ENCODE measurements around the gene NRG3. TPM values are rescaled to one million over a fixed set of nuclear protein-coding genes. Genes with fewer than 3 reads are reported as not detected.

Gene NRG3
- total RNA-seq, 2 experiments from 2014 or later: not detected

DNA sequence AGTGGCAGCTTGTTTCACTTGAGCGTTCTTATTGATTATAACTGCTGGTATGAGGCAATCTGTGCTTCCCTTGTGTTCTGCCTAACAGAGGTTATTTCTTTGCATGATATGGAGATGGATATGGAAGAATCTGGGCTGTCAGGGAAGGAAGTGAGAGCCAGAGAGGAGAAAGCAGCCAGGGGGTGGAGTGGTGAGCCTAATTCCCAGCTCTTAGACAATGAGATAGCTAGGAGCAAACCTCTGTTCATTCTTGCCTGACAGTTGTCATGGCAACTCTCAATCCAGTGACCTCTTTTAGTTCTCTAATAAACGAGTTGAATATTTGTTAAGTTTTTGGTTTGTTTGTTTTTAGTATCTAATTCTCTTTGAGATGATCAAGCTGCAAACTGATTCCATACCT, 214.3 kb downstream of the NRG3 start:
- no peaks in the 10 kb centered on the region for H3K9me3 ChIP-seq (ENCODE audit: low read length)
- ChIA-PET POLR2A (no interaction called here), CTCF (ENCODE audit: unreplicated experiment) (no interaction called here)
- H3K79me2 ChIP-seq (ENCODE audit: insufficient read depth, low read depth, low read length): no peaks in the 10 kb centered on the region
- intact Hi-C loops (cut with micrococcal nuclease; ENCODE audit: unreplicated experiment): no loop called here
- no peak overlapping the region for H3K4me3 ChIP-seq (ENCODE audit: low read depth, low read length, poor library complexity, severe bottlenecking)
- DNase-seq (ENCODE audit: low spot score): no peak
- no peaks in the 10 kb centered on the region for H4K20me1 ChIP-seq (ENCODE audit: insufficient read depth, low read length)
- H3K9me2 ChIP-seq (ENCODE audit: insufficient read depth, low read length): no peaks in the 10 kb centered on the region
- no peak overlapping the region for H2AFZ ChIP-seq (ENCODE audit: low read length)
- H3K4me1 ChIP-seq (ENCODE audit: insufficient read depth, low read length, poor library complexity, severe bottlenecking): no peaks in the 10 kb centered on the region
- H3K36me3 ChIP-seq (ENCODE audit: insufficient read depth, low read length): no peaks in the 10 kb centered on the region
- no peak overlapping the region for H3K4me2 ChIP-seq (ENCODE audit: low read length)
- BruUV-seq (replicated peaks): no TSS peak
- TF ChIP-seq, protein P1, sequence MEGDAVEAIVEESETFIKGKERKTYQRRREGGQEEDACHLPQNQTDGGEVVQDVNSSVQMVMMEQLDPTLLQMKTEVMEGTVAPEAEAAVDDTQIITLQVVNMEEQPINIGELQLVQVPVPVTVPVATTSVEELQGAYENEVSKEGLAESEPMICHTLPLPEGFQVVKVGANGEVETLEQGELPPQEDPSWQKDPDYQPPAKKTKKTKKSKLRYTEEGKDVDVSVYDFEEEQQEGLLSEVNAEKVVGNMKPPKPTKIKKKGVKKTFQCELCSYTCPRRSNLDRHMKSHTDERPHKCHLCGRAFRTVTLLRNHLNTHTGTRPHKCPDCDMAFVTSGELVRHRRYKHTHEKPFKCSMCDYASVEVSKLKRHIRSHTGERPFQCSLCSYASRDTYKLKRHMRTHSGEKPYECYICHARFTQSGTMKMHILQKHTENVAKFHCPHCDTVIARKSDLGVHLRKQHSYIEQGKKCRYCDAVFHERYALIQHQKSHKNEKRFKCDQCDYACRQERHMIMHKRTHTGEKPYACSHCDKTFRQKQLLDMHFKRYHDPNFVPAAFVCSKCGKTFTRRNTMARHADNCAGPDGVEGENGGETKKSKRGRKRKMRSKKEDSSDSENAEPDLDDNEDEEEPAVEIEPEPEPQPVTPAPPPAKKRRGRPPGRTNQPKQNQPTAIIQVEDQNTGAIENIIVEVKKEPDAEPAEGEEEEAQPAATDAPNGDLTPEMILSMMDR (conservative IDR thresholded peaks at IDR 0.05; ENCODE audit: low read length): no peak
- no peak for TF ChIP-seq EZH2phosphoT487 (IDR thresholded peaks at IDR 0.05; ENCODE audit: borderline replicate concordance, low read depth, low read length)
- no peak overlapping the region for H3K27ac ChIP-seq (ENCODE audit: low read depth, low read length, poor library complexity, severe bottlenecking)

DNA sequence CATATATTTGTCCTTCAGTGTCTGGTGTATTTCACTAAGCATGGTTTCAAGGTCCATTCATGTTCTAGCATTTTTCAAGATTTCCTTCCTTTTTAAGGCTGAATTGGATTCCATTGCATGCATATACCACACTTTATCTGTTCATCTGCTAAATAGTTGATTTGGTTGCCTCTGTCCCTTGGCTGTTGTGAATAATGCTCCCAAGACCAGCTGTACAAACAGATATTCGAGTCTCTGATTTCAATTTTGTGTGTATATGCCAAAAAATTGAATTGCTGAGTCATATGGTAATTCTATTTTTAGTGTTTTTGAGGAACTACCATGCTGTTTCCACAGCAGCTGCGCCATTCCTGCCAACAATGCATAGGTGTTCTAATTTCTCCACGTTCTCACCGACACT, 216.4 kb downstream of the NRG3 start:
- BruUV-seq (replicated peaks): no TSS peak
- H3K4me3 ChIP-seq (ENCODE audit: low read depth, low read length, poor library complexity, severe bottlenecking): no peak overlapping the region
- H3K36me3 ChIP-seq (ENCODE audit: insufficient read depth, low read length): no peaks in the 10 kb centered on the region
- H3K9me2 ChIP-seq (ENCODE audit: insufficient read depth, low read length): no peaks in the 10 kb centered on the region
- intact Hi-C loops (cut with micrococcal nuclease; ENCODE audit: unreplicated experiment): no loop called here
- H2AFZ ChIP-seq (ENCODE audit: low read length): no peak overlapping the region
- no peaks in the 10 kb centered on the region for H3K79me2 ChIP-seq (ENCODE audit: insufficient read depth, low read depth, low read length)
- H3K27ac ChIP-seq (ENCODE audit: low read depth, low read length, poor library complexity, severe bottlenecking): no peak overlapping the region
- TF ChIP-seq, protein P1 (conservative IDR thresholded peaks at IDR 0.05; ENCODE audit: low read length): no peak
- no peak for TF ChIP-seq EZH2phosphoT487 (IDR thresholded peaks at IDR 0.05; ENCODE audit: borderline replicate concordance, low read depth, low read length)
- H4K20me1 ChIP-seq (ENCODE audit: insufficient read depth, low read length): no peaks in the 10 kb centered on the region
- no peak overlapping the region for H3K4me2 ChIP-seq (ENCODE audit: low read length)
- ChIA-PET CTCF (ENCODE audit: unreplicated experiment) (no interaction called here), POLR2A (no interaction called here)
- DNase-seq (ENCODE audit: low spot score): no peak
- H3K9me3 ChIP-seq (ENCODE audit: low read length): no peaks in the 10 kb centered on the region
- H3K4me1 ChIP-seq (ENCODE audit: insufficient read depth, low read length, poor library complexity, severe bottlenecking): no peaks in the 10 kb centered on the region

DNA sequence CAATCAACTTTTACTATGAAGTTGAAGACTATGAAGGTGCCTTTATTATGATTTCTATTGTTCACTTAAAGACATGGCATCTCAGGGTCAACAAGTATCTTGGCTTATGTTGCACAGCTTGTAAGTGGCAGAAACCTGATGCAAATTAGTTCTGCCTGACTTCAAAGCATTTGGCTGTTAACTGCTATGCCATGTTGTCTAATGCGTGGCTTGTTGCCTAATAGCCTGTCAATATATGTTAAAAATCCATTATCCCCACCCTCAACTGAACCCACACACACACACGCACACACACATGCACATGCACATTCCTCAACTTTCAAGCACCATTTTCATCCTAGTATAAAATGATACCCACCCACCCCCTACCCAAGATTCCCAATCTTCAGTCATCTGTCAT, 217.1 kb downstream of the NRG3 start:
- DNase-seq (ENCODE audit: low spot score): no peak
- no peak overlapping the region for H3K4me3 ChIP-seq (ENCODE audit: low read depth, low read length, poor library complexity, severe bottlenecking)
- no peaks in the 10 kb centered on the region for H3K9me3 ChIP-seq (ENCODE audit: low read length)
- no peak for TF ChIP-seq EZH2phosphoT487 (IDR thresholded peaks at IDR 0.05; ENCODE audit: borderline replicate concordance, low read depth, low read length)
- TF ChIP-seq, protein P1 (conservative IDR thresholded peaks at IDR 0.05; ENCODE audit: low read length): no peak
- H3K9me2 ChIP-seq (ENCODE audit: insufficient read depth, low read length): no peaks in the 10 kb centered on the region
- no peaks in the 10 kb centered on the region for H4K20me1 ChIP-seq (ENCODE audit: insufficient read depth, low read length)
- H2AFZ ChIP-seq (ENCODE audit: low read length): no peak overlapping the region
- CTCF ChIA-PET (ENCODE audit: unreplicated experiment): no interaction called here
- H3K4me2 ChIP-seq (ENCODE audit: low read length): no peak overlapping the region
- H3K36me3 ChIP-seq (ENCODE audit: insufficient read depth, low read length): no peaks in the 10 kb centered on the region
- POLR2A ChIA-PET: no interaction called here
- intact Hi-C loops (cut with micrococcal nuclease; ENCODE audit: unreplicated experiment): no loop called here
- H3K4me1 ChIP-seq (ENCODE audit: insufficient read depth, low read length, poor library complexity, severe bottlenecking): no peaks in the 10 kb centered on the region
- no peak overlapping the region for H3K27ac ChIP-seq (ENCODE audit: low read depth, low read length, poor library complexity, severe bottlenecking)
- no peaks in the 10 kb centered on the region for H3K79me2 ChIP-seq (ENCODE audit: insufficient read depth, low read depth, low read length)
- BruUV-seq (replicated peaks): no TSS peak
